HG02642 (cell line): ENCODE data around the gene TPK1.
A peak's percentile ranks its signal among the peaks of the same experiment; 100 is the strongest.
"Not testable (repeated sequence)": the region's sequence is repeated elsewhere in the genome, so short reads cannot be mapped to it uniquely, and the experiment has no call there.

Experiments
- ATAC-seq: cut with Tn5 transposase; IDR thresholded peaks from one replicate; pipeline ENCODE4 v1.9.1; 2021; ENCODE audit warnings: mild to moderate bottlenecking; ENCODE audit not compliant: unreplicated experiment, poor library complexity

The TPK1 gene

DNA sequence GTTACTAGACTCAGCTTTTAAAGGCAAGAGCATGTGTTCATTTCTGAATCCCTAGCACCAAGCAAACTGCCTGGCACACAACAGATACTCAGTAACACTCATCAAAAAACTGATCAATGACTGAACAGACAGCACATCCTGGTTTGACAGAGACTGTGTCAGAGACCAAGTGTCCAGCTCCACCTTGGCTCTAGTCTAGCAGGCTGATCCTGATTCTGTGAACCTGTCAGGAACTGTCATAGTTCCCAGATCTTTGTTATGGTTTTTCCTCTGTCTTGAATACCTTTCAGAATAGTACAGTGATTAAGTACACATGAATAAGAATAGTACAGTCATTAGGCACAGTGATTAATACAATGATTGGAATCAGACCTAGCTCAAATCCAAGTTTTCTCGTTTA is 53.0 kb downstream of the TPK1 start:
- ATAC-seq = no peak

DNA sequence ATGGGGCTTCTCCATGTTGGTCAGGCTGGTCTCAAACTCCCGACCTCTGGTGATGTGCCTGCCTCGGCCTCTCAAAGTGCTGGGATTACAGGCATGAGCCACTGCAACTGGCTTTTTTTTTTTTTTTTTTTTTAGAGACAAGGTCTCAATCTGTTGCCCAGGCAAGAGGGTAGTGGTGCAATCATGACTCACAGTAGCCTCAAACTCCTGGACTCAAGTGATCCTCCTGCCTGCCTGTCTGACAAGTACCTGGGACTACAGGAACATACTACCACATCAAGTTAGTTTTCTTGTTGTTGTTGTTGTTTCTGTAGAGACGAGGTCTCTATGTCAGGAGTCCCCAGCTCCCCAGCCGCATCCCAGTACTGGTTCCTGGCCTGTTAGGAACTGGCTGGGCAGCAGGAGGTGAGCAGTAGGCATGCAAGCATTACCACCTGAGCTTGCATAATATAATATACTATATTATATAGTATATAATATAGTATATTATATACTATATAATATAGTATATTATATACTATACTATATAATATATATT is 55.7 kb downstream of the TPK1 start:
- no peak for ATAC-seq

DNA sequence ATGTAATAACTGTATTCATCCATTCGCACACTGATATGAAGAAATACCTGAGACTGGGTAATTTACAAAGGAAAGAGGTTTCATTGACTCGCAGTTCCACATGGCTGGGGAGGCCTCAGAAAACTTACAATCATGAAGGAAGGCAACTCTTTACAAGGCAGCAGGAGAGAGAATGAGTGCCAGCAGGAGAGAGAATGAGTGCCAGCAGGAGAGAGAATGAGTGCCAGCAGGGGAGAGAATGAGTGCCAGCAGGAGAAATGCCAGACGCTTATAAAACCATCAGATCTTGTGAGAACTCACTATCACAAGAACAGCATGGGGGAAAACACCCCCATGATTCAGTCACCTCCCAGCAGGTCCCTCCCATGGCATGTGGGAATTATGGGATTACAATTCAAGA is 58.0 kb downstream of the TPK1 start:
- ATAC-seq = not testable (repeated sequence)

DNA sequence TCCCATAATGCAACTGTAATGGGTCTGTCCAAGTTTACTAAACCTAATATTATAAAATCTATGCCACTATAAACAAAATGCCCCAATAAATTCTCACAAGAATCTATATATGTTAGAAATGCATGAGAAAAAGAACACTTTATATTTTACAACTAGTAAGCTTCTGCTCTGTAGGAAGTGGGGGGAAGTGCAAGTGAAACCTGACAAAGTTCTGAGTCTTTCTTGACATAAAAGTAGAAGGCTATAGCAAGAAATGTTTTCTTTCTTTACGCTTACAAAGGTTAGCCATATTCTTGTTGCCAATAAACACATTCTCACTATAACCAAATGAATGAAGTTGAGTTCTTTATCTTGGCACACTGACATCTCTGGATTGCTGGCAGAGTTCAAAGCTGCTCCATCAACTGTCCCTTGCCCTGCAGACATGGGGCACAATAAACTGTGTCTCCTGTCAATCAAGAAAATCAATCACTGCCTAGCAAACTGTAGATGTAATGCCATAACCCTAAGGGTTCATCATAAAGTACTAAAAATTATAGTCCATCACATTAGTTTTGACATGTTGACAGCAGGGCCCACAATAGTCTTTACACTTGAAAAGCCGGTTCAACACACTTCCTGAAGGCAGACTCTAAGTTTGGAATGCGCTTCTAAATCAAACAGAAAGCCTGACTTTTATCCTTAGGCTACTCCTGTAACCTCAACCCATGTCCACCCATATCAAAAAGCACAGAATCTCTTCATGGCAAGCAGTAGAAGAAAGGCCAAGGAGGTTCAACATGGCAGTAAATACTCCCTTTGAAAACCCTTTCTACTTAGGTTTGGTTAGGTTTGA is 58.6 kb downstream of the TPK1 start:
- no peak for ATAC-seq

DNA sequence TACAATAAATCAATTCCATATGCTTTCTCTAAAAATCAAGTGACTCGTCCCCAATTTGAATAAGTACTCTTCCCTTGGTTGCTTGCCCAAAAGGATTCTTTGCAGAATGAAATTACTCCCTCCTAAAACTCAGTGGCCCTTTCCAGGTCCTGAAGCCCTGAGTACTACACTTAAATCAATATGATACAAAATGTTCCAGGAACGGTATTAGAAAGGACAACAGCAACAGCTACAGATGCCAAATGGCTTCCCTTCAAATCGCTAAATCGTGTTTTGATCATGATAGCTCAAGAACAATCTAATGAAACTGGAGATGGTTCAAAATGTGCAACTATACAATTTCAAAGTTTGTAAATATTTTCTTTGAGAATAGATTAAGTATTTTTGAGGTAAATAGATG is 59.4 kb downstream of the TPK1 start:
- ATAC-seq = no peak

DNA sequence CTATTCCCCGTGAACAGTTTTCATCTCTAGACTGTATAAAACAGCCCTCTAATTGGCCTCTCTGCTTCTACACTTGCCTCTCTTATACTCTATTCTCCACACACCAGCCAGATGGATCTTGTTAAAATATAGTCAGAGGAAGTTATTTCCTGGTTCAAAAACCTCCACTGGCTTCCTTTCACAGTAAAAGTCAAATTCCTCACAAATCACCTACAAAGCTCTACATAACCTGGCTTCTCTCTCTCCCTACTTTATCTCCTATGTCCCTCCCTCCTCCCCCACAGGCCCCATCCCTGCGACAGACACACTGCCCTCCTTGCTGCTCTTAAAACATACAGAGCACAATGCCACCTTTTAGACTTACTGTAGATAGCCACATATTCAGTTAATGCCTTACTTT is 60.1 kb downstream of the TPK1 start:
- ATAC-seq = no peak

DNA sequence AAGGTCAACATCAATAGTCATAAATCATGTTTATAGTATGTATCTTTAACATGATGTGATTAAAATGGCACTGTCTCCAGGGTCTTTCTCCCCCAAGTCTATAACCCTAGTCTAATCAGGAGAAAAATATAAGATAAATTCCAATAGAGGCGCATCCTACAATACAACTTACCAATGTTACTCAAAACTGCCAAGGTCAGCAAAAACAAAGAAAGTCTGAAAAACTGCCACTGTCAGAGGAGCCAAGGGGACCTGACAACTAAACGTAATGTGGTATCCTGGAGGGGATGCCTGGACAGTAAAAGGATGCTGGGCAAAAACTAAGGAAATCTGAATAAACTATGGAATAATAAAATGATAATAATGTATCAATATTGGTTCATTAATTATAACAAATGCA is 63.9 kb downstream of the TPK1 start:
- ATAC-seq = no peak

DNA sequence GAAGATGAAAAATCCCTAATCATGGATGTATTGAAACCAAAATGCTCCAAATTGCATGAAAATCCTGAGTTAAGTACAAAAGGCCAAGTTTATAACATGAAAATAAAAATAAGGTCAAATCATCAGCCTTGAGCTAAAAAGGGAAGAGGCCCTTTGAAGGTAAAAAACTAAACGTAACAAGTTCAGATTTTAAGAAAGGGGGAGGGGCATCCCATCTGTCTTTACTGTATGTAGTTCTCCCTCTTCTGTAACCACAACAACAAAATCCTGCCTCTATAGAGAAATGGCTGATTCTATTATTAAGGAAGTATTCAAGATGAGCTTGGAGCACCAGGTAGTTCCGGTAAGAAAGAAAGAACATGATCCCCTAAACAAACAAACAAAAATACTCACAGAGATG is 64.7 kb downstream of the TPK1 start:
- no peak for ATAC-seq

DNA sequence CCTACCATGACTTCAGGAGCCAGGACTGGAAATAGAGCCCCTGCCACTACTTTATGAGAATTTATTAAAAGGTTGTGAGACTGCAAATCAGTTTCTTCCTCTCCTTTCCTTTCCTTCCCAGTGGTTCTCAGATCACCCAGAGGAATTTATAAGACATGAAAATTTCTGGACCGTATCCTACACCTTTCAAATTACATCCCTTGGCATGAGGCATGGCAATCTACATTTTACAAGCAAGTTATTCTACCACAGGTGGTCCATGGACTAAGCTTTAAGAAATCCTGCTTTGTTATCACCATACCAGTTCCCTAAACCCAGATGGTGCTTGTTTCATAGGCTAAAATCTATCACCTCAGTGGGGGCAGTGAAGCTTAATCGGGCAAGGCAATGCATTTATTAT is 66.5 kb downstream of the TPK1 start:
- no peak for ATAC-seq

DNA sequence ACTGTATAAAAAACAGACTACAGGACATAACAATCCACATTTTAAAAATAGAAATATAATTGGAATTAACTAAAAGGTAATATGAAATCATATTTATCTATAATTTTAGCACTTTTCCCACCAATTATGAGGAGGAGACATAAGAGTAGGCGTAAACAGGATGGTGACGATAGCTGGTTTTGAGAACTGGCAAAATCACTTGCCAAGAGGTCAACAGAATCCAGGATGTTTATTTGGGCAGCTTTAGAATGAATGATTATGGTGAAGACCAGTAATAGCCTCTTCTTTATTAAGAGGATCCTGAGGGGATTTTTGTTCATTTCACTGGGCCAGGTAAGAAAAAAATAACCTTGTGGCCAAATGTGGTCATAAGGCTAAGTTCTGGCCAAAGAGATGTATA is 67.2 kb downstream of the TPK1 start:
- no peak for ATAC-seq

DNA sequence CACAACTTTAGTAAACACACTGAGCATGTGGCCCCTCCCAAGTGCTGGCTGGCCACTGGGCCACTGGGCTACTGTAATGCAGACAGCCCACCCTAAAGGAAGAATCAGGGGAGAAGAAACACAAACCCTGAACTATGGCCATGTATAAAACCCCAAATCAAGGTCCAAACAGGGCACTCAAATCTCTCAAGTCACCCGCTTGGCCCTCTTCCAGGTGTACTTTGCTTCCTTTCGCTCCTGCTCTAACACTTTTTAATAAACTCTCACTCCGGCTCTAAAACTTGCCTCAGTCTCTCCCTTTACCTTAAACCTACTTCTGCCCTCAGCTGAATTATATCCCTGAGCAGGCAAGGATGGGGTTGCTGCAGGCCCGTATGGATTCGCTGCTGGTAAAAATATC is 72.6 kb downstream of the TPK1 start:
- ATAC-seq = no peak

DNA sequence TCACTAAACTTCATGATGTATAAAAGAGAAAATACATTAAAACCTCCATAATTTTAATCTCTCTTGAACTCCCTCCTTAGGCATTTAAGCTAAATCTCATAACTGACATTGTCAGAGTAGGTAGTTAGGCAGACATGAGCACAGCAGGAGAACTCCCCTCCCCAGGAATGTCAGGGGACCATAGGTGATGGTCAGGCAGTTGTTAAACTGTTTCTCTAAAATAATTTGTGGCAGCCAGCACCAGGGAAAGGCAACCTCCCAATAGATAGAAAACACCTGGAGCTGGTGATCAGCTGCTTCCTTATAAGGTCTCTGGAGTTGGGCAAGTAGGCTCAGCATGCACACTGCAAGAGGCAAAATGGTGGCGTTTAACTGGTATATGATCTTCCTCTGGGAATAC is 73.0 kb downstream of the TPK1 start:
- ATAC-seq = no peak

DNA sequence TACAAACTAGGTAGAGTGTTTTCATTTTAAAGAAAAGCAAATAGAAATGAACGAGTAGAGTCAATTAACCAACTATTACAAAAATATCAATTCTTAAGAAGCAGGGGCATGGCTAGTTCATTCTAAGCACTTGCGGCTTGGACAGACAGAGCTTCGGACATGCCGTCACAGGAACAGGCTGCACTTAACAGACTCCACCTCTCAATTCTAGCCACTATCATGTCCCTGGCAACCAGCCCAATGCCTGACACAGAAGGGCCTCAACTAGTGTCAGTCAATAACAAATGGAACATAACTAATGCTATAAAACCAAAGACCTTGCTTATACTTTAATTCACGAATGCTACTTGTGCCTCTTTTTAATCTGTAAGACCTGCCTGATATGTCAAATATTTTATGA is 74.4 kb downstream of the TPK1 start:
- no peak for ATAC-seq

DNA sequence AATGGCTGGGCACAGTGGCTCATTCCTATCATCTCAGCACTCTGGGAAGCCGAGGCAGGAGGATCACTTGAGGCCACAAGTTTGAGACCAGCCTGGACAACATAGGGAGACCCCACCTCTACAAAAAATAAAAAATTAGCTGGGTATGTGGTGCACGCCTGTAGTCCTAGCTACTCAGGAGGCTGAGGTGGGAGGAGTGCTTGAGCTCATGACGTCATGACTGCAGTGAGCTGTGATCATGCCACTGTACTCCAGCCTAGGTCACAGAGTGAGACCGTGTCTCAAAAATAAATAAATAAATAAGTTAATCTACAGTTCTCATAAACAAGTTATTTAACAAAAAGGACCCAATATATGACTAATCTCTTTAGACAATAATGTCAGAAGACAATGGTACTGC is 76.2 kb downstream of the TPK1 start:
- no peak for ATAC-seq

DNA sequence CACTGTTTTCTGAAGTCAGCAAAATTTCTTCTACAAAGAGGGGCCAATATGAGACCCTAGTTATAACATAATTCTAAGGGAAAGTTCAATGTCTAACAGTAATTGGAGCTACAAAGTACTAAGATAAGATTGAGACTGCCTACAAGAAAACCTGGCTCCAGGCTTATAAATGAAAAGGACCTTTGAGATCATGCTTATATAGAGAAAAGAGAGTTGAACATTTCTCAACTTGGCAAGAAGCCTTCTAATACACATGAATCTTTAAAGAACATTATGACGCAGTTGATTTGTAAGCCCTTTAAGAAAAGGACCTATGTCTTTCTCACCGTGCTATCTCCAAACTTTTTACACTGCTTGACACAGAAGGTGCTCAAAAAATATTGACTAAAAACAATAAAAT is 87.9 kb downstream of the TPK1 start:
- no peak for ATAC-seq

DNA sequence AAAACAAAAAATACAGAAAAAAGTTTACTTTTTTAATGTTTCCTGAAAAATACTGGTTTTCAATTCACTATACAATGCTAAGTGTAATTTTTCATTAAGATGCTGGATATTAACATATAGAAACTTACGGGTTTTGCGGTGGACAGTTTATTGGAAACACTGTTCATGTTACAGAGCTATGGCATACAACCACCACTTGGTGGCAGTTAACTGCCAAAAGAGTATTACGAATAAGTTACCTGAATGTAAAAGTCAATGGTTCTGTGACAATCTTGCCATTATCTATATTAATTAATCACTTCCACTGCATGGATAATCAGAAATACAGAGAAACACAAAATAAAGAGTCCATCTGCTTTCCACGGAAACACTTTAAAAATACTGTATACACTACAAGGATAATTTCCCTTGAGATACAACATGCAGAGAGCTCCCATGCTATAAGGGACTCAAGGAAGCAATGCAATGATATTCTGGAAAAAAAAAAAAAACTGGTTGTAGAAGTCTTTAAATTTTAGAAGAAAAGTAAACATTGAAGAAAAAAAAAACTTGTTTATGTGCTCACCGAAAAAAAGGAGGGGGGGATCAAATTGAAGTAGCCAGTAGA is 97.0 kb downstream of the TPK1 start:
- ATAC-seq = peak; percentile 83

DNA sequence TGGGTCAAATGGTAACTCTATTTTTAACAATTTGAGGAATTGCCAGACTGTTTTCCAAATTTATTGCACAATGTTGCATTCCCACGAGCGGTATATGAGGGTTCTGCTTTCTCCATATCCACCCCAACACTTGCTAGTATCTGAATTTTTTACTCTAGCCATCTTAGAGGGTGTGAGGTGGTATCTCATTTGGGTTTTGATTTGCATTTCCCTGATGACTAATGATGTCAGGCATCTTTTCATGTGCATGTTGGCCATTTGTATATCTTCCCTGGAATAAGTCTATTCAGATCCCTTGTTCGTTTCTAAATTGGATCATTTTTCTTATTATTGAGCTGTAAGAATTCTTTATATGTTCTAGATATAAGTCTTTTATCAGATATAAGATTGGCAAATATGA is 97.7 kb downstream of the TPK1 start:
- no peak for ATAC-seq

DNA sequence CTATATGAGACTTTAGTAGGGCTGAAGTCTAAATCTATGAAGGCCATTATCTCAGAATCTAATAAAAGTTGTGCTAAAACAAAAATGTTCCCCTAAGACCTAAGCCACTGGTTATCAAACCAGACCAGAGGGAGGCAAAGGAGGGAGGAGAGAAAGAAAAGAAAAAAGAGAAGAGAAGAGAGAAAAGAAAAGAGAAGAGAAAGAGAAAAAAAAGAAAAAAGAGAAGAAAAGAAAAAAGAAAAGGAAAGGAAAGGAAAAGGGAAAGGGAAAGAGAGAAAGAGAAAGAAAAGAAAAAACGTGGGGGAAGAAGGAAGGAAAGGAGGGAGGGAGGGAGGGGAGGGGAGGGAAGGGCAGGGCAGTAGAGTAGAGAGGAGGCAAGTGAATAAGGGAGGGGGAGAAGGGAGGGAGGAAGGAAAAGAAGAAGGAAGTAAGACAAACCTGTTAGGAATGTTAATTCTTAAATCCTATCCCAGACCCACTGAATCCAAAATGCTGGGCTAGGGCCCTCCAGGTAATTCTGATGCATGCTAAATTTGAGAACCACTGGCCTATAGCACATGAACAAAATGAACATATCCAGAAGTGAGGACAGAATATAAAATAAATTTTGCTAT is 98.9 kb downstream of the TPK1 start:
- ATAC-seq = no peak

DNA sequence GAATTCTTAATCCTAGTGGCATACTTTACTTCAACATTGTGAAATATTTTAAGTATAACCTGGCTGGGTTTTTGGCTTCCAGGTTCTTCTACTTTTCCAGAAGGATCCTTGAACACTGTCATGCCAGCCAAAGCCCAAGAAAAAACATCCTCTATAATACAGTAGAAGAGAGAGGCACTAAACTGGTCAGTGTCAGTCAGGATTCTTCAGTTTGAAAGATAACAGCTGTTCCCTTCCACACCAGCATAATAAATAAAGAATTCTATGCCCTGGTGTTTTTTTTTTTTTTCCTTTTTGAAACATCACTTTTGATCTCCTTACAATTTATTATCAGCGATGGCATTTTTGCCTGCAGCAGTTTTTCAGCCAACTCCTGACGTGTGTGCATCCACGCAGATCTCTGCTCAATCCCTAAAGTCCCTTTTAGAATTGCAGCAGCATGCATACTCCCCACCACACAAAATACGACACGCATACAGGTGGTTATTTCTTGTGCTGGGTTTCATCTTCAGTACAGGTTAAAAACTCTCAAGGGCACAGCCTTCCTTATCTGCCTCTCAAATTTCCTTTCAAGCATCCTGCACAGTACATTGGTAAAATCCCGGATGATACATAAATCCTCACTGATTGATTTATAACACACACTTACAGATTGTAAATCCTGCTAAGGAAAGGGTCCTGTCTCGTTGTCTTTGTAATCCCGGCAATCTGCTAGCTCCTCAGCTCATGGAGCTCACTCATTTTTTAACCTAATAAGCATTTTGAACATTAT is 100.2 kb downstream of the TPK1 start:
- no peak for ATAC-seq

DNA sequence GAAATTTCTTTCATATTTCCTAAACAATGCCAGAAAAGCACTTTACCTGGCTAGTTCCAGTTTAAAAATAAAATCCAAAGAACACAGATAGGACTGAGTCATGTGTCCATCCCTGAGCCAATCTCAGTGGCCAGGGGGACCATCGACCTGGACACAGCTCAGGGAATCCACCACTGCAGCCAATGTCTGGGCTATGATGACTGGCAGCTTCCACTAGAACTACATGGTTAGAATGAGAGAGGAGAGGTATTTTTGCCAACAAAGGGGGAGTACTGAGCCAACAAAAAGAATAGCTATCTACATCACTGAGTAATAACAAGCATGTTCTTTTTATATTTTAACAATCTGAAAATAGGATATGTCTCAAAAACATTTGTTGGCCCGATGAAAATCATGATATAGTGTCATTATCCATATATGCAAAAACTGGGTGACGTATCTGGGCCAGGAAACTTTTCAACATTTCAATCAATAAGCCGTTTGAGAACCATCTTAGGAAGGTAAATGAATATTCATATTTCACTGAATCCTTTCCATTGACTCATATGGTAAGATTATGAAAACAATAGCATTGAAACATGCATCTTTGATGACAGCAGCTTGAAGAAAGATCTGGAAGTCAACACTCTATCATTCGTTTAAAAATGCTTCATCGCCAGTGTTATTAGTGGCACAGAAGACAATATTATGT is 104.0 kb downstream of the TPK1 start:
- no peak for ATAC-seq
